Mucosa of stomach (tissue), 1 donor: ENCODE data around the gene TOLLIP.

ENCODE experiments used
- H3K27me3 ChIP-seq: one replicate; pipeline ENCODE4 v1.7.0; 2013; ENCODE audit warnings: mild to moderate bottlenecking, low read length; ENCODE audit not compliant: control insufficient read depth, insufficient read depth
- H3K36me3 ChIP-seq: one replicate; pipeline ENCODE4 v1.7.0; 2013; ENCODE audit warnings: low read length; ENCODE audit not compliant: control insufficient read depth, insufficient read depth
- H3K4me1 ChIP-seq: one replicate; pipeline ENCODE4 v1.7.0; 2013; ENCODE audit warnings: mild to moderate bottlenecking, low read length; ENCODE audit not compliant: control insufficient read depth, insufficient read depth
- H3K4me3 ChIP-seq: one replicate; pipeline ENCODE4 v1.7.0; 2013; ENCODE audit warnings: low read length
- H3K9ac ChIP-seq: one replicate; pipeline ENCODE4 v1.7.0; 2013; ENCODE audit warnings: mild to moderate bottlenecking, low read length, moderate library complexity
- H3K9me3 ChIP-seq: one replicate; pipeline ENCODE4 v1.7.0; 2013; ENCODE audit warnings: mild to moderate bottlenecking, low read length, moderate library complexity; ENCODE audit not compliant: control insufficient read depth
- donor health status: Pancreatic carcinoma.

Gene TOLLIP

GRCh38 chr11:1230456-1231395 lies 78.7 kb downstream of the TOLLIP start:
- Histone ChIP-seq H3K9me3 (no peaks in the 10 kb centered on the region), H3K36me3 (no peaks in the 10 kb centered on the region), H3K27me3 (no peaks in the 10 kb centered on the region), H3K4me3 (no peak overlapping the region), H3K4me1 (peaks cover 6% of the 10 kb centered on the region), H3K9ac (no peak overlapping the region)

GRCh38 chr11:1230121-1230455 lies 79.3 kb downstream of the TOLLIP start:
- peaks cover 6% of the 10 kb centered on the region for H3K4me1 ChIP-seq
- no peaks in the 10 kb centered on the region for H3K27me3 ChIP-seq
- no peak overlapping the region for H3K9ac ChIP-seq
- no peak overlapping the region for H3K4me3 ChIP-seq
- no peaks in the 10 kb centered on the region for H3K36me3 ChIP-seq
- no peaks in the 10 kb centered on the region for H3K9me3 ChIP-seq

GRCh38 chr11:1229471-1230120 lies 79.8 kb downstream of the TOLLIP start:
- Histone ChIP-seq H3K36me3 (no peaks in the 10 kb centered on the region), H3K4me1 (peaks cover 6% of the 10 kb centered on the region), H3K9me3 (no peaks in the 10 kb centered on the region), H3K9ac (no peak overlapping the region), H3K4me3 (no peak overlapping the region), H3K27me3 (no peaks in the 10 kb centered on the region)

- Histone ChIP-seq H3K4me3 (no peak overlapping the region), H3K9ac (no peak overlapping the region), H3K9me3 (no peaks in the 10 kb centered on the region), H3K27me3 (no peaks in the 10 kb centered on the region), H3K36me3 (no peaks in the 10 kb centered on the region), H3K4me1 (peaks cover 8% of the 10 kb centered on the region)
Measured at GRCh38 chr11:1228921-1229451, 80.4 kb downstream of the TOLLIP start.

GRCh38 chr11:1228101-1228821 lies 81.2 kb downstream of the TOLLIP start:
- H3K9me3 ChIP-seq, result no peaks in the 10 kb centered on the region
- peaks cover 11% of the 10 kb centered on the region for H3K4me1 ChIP-seq
- H3K36me3 ChIP-seq, result no peaks in the 10 kb centered on the region
- no peaks in the 10 kb centered on the region for H3K27me3 ChIP-seq
- no peak overlapping the region for H3K9ac ChIP-seq
- no peak overlapping the region for H3K4me3 ChIP-seq

- H3K27me3 ChIP-seq, result no peaks in the 10 kb centered on the region
- H3K4me1 ChIP-seq, result peaks cover 15% of the 10 kb centered on the region
- H3K9me3 ChIP-seq, result no peaks in the 10 kb centered on the region
- no peaks in the 10 kb centered on the region for H3K36me3 ChIP-seq
- no peak overlapping the region for H3K9ac ChIP-seq
- no peak overlapping the region for H3K4me3 ChIP-seq
Measured at GRCh38 chr11:1227551-1228100, 81.8 kb downstream of the TOLLIP start.

GRCh38 chr11:1226986-1227550 lies 82.4 kb downstream of the TOLLIP start:
- no peak overlapping the region for H3K4me3 ChIP-seq
- H3K36me3 ChIP-seq, result no peaks in the 10 kb centered on the region
- peaks cover 3% of the 10 kb centered on the region for H3K27me3 ChIP-seq
- H3K9me3 ChIP-seq, result no peaks in the 10 kb centered on the region
- H3K4me1 ChIP-seq, result peaks cover 20% of the 10 kb centered on the region
- no peak overlapping the region for H3K9ac ChIP-seq

- Histone ChIP-seq H3K4me3 (no peak overlapping the region), H3K36me3 (no peaks in the 10 kb centered on the region), H3K4me1 (peaks cover 23% of the 10 kb centered on the region), H3K9me3 (no peaks in the 10 kb centered on the region), H3K27me3 (peaks cover 8% of the 10 kb centered on the region), H3K9ac (no peak overlapping the region)
Measured at GRCh38 chr11:1226226-1226985, 83.0 kb downstream of the TOLLIP start.

- peaks cover 12% of the 10 kb centered on the region for H3K27me3 ChIP-seq
- peaks cover 23% of the 10 kb centered on the region for H3K4me1 ChIP-seq
- H3K36me3 ChIP-seq, result no peaks in the 10 kb centered on the region
- H3K9me3 ChIP-seq, result no peaks in the 10 kb centered on the region
- H3K4me3 ChIP-seq, result no peak overlapping the region
- H3K9ac ChIP-seq, result no peak overlapping the region
Measured at GRCh38 chr11:1225386-1226225, 83.8 kb downstream of the TOLLIP start.

GRCh38 chr11:1224491-1225385 lies 84.7 kb downstream of the TOLLIP start:
- Histone ChIP-seq H3K9me3 (no peaks in the 10 kb centered on the region), H3K36me3 (no peaks in the 10 kb centered on the region), H3K9ac (no peak overlapping the region), H3K4me1 (peaks cover 31% of the 10 kb centered on the region), H3K4me3 (no peak overlapping the region), H3K27me3 (peaks cover 17% of the 10 kb centered on the region)
